Adrenal gland (tissue), 12 donors: ENCODE data around the gene GAMT. TPM values are rescaled to one million over a fixed set of nuclear protein-coding genes. Genes with fewer than 3 reads are reported as not detected.

ENCODE experiments used
- DNase-seq, 7 donors: peaks; one replicate each; pipeline ENCODE4 v3.0.0-alpha.2; 2019 to 2020
- H3K27ac ChIP-seq, 5 donors: fragments of 200-600 bp; sonication (generic) in 4 of 5; 1 replicate in 3 of 5; 2 replicates in 2 of 5; pipeline versions ENCODE4 v1.5.1 to v1.8.0; 2016 to 2020; ENCODE audit warnings: mild to moderate bottlenecking in 1 of 5
- H3K27me3 ChIP-seq: fragments of 200-600 bp; 2 replicates; pipeline ENCODE4 v1.8.0; 2021
- H3K36me3 ChIP-seq, 2 donors: fragments of 200-600 bp; replicated peaks in 1 of 2; 1 replicate in 1 of 2; 2 replicates in 1 of 2; pipeline versions ENCODE4 v1.5.1 to v1.8.0; 2018 to 2022
- H3K4me1 ChIP-seq, 2 donors: fragments of 200-600 bp; replicated peaks in 1 of 2; 1 replicate in 1 of 2; 2 replicates in 1 of 2; pipeline versions ENCODE4 v1.5.1 to v1.8.0; 2018 to 2021
- H3K4me3 ChIP-seq, 4 donors: fragments of 200-600 bp; sonication (generic) in 3 of 4; one replicate each; pipeline ENCODE4 v1.5.1; 2016 to 2018
- H3K9me3 ChIP-seq, 3 donors: fragments of 200-600 bp; sonication (generic) in 1 of 3; replicated peaks in 1 of 3; 1 replicate in 2 of 3; 2 replicates in 1 of 3; pipeline versions ENCODE4 v1.5.1 to v1.8.0; 2016 to 2021
- CTCF ChIP-seq, 6 experiments: fragments of 450-650 bp in 4 of 6; fragments of 200-600 bp in 2 of 6; sonication (generic) in 1 of 6; IDR thresholded peaks; 1 replicate in 5 of 6; 2 replicates in 1 of 6; pipeline versions ENCODE4 v1.5.1 to v1.8.0; 2016 to 2021; ENCODE audit warnings: antibody characterized with exemption in 6 of 6, mild to moderate bottlenecking in 2 of 6, moderate library complexity in 1 of 6
- POLR2A ChIP-seq, 2 donors: fragments of 450-650 bp; IDR thresholded peaks; one replicate each; pipeline ENCODE4 v1.6.1; 2017; ENCODE audit warnings: antibody characterized with exemption in 2 of 2, mild to moderate bottlenecking in 2 of 2, moderate library complexity in 1 of 2
- WGBS, 4 donors: extraction: QIAGEN DNeasy Blood & Tissue Kit in 2 of 4; methylation state at CpG; one replicate each; pipeline versions ENCODE4 v1.1.5 to v1.1.7; 2013 to 2017; 5-methylcytosine and 5-hydroxymethylcytosine counted together
- intact Hi-C, 2 donors: fragments of 100-400 bp; cut with DNase I; formaldehyde crosslinking; loops; one replicate each; pipeline versions ENCODE4 v1.14.1 to v1.15.0; 2022 to 2023
- polyA plus RNA-seq, 3 donors: library from polyadenylated mRNA; stranded (reverse); fragments of 200-250 nt in 2 of 3; fragments of 350-450 nt in 1 of 3; fragmentation: Illumina TruSeq in 1 of 3; extraction: RNeasy Lipid Tissue Mini Kit (QIAGEN cat#74804) in 1 of 3; gene quantifications; one replicate each; pipeline ENCODE4 v1.2.3, GENCODE V29; 2013 to 2014
- total RNA-seq, 9 donors: library from RNA; depleted of rRNA in 4 of 9; stranded (reverse); fragments of >200 nt in 4 of 9; fragments of 120-200 nt in 1 of 9; fragmentation: NEBNext Ultra II Directional in 1 of 9; extraction: Animal tissue kit (Norgen Biotek cat#: 25700) in 1 of 9; gene quantifications; one replicate each; pipeline versions ENCODE4 v1.1.0 to v1.2.4, GENCODE V29; 2013 to 2023
- donor health status: healthy with polysubstance abuse.
- donor health status: Bipolar disorder and iron deficiency.
- donor health status: DM: yes; HTN: yes; CAD: no.
- donor health status: DM: no; HTN: no; CAD: no.
- donor health status: DM: no; HTN: no; CAD: no.
- donor health status: DM: yes; HTN: yes; CAD: no.

GAMT gene
- total and polyA plus RNA-seq, 12 donors = 7.4 to 96.9 (median 36.3) TPM

- no peak for DNase-seq
- intact Hi-C loops = loop anchor here in 1 of 2 donors (10.0 kb wide), 1 partner anchor 164 kb away; the partner anchor contains the start of gene FAM174C
- Histone ChIP-seq H3K27ac (peak overlapping the region in 3 of 5 donors; percentile 83 to 94 (median 94)), H3K4me1 (peaks cover 9 to 19% of the 10 kb centered on the region in 2 donors), H3K9me3 (no peaks in the 10 kb centered on the region), H3K4me3 (peak overlapping the region in 3 of 4 donors; percentile 5 to 86 (median 81)), H3K36me3 (peaks cover 0 to 51% of the 10 kb centered on the region in 2 donors), H3K27me3 (no peaks in the 10 kb centered on the region)
- TF ChIP-seq CTCF (IDR thresholded peaks at IDR 0.05) (no peak), POLR2A (IDR thresholded peaks at IDR 0.05) (no peak)
- 0 to 2% (median 1%) methylated on average over 16 to 26 of the region's 26 CpGs for WGBS, 4 donors
These were observed 37.6 kb upstream of the GAMT start for GRCh38 chr19:1438933-1439354.

GRCh38 chr19:1438035-1438932, 36.9 kb upstream of the GAMT start, which contains the start of gene RPS15:
RPS15 (plus strand) TSS chr19:1438396; CDS start chr19:1438426, 30 bp downstream.
- H3K4me3 ChIP-seq = peak within 1 kb of the TSS; percentile 5 to 95 (median 84)
- no peaks in the 10 kb centered on the region for H3K9me3 ChIP-seq
- H3K27me3 ChIP-seq = no peaks in the 10 kb centered on the region
- intact Hi-C loops = loop anchor here in 1 of 2 donors (10.0 kb wide), 1 partner anchor 163 kb away; the partner anchor contains the start of gene FAM174C
- 1 to 2% (median 2%) methylated on average over 36 to 100 of the region's 100 CpGs for WGBS, 4 donors
- peak within 1 kb of the TSS; percentile 64 to 94 (median 83) for H3K27ac ChIP-seq
- peaks cover 0 to 58% of the 10 kb centered on the region in 2 donors for H3K36me3 ChIP-seq
- H3K4me1 ChIP-seq = peaks cover 9 to 19% of the 10 kb centered on the region in 2 donors
- TF ChIP-seq POLR2A (IDR thresholded peaks at IDR 0.05) (peak; percentile 89 to 93), CTCF (IDR thresholded peaks at IDR 0.05) (peak; percentile 70 to 96 (median 89))
- peak; percentile 93 to 97 (median 95) for DNase-seq

GRCh38 chr19:1437609-1438008, 36.3 kb upstream of the GAMT start:
- intact Hi-C loops = loop anchor here in 1 of 2 donors (10.0 kb wide), 1 partner anchor 163 kb away; the partner anchor contains the start of gene FAM174C
- Histone ChIP-seq H3K9me3 (no peaks in the 10 kb centered on the region), H3K36me3 (peaks cover 0 to 61% of the 10 kb centered on the region in 2 donors), H3K27ac (peak overlapping the region in 4 of 5 donors; percentile 2 to 94 (median 71)), H3K4me1 (peaks cover 9 to 19% of the 10 kb centered on the region in 2 donors), H3K4me3 (peak overlapping the region in 1 of 4 donors; percentile 81), H3K27me3 (no peaks in the 10 kb centered on the region)
- WGBS, 4 donors = 23 to 39% (median 32%) methylated on average over 8 of the region's 8 CpGs
- DNase-seq = no peak
- TF ChIP-seq CTCF (IDR thresholded peaks at IDR 0.05) (no peak), POLR2A (IDR thresholded peaks at IDR 0.05) (no peak)

- WGBS, 4 donors = 85 to 89% (median 88%) methylated on average over 17 to 21 of the region's 21 CpGs
- intact Hi-C loops = loop anchor here in 1 of 2 donors (10.0 kb wide), 1 partner anchor 161 kb away; the partner anchor contains the start of gene FAM174C
- no peaks in the 10 kb centered on the region for H3K9me3 ChIP-seq
- H3K4me1 ChIP-seq = peaks cover 9 to 14% of the 10 kb centered on the region in 2 donors
- peaks cover 0 to 62% of the 10 kb centered on the region in 2 donors for H3K36me3 ChIP-seq
- TF ChIP-seq CTCF (IDR thresholded peaks at IDR 0.05) = no peak
- TF ChIP-seq POLR2A (IDR thresholded peaks at IDR 0.05) = no peak
- no peak for DNase-seq
- no peak overlapping the region for H3K27ac ChIP-seq
- no peak overlapping the region for H3K4me3 ChIP-seq
- no peaks in the 10 kb centered on the region for H3K27me3 ChIP-seq
These were observed 34.1 kb upstream of the GAMT start for GRCh38 chr19:1435378-1435989.
